ENCODE measurements around the gene DRC7.

The DRC7 gene

DNA sequence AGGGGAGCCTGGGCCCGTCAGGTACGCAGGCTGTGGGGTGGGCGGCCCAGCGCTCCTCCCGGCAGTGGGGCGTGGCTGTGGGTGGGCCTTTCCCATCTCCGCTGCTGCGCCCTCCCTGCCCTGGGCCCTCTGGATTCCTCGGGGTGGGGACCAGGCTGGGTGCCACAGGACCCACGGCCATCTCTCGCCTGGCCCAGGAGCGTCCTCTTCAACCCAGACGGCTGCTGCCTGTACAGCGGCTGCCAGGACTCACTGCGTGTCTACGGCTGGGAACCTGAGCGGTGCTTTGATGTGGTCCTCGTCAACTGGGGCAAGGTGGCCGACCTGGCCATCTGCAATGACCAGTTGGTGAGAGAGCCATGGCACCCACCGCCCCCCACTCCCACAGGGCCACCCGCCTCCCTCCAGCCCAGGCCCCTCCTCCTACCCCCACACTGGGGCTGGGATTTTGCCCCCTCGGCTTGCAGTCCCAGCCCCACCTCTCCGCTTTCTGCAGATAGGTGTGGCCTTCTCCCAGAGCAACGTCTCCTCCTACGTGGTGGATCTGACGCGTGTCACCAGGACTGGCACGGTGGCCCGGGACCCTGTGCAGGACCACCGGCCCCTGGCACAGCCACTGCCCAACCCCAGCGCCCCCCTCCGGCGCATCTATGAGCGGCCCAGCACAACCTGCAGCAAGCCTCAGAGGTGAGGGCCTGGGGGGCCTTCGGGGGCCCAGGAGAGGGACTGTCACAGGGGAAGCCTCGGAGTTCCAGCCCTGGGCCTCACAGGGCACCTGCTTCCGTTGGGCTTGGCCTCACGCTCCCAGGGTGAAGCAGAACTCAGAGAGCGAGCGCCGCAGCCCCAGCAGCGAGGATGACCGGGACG, 58.2 kb downstream of the DRC7 start:
- intact Hi-C loops (cut with DNase I), result loop anchor here (10.0 kb wide), 1 partner anchor 252 kb away; the partner anchor contains the start of genes USB1 and ZNF319
- DNase-seq, result no peak

DNA sequence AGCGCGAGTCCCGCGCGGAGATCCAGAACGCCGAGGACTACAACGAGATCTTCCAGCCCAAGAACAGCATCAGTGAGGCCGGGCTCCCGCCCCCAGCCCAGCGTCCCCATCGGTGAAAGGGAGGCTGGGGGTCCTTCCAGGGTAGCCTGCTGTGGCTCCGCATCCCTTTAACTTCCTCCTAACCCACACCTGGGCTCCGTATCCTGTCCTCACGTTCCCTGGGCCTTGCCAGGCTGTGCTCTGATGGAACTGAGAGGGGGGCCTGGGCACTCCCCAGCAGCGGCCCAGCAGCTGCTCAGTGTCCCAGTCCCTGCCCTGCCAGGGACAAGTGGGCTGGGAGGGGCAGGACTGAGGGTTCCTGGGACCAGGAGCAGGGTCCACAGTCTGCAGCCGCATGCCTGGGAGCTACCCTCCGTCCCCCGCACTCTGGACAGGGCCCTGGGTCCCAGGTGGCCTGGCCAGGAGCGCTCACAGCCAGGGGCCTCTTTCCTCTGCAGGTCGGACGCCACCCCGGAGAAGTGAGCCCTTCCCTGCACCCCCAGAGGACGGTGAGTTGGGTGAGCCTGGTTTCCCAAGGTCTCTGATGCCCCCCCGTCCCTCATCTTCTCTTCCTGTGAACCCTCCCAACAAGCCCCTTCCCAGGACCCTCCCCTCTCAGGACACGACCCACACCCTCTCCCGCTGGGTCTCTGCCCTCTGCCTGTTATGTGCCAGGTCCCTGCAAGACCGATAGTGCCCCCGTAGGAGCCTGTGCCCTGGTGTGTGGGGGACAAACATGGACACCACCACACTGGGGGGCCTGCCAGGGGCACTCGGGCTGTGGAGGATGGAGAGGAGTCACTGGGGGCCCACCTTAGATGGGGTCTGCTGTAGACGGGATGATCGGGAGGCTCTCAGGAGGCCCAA, 59.1 kb downstream of the DRC7 start:
- no peak for DNase-seq
- intact Hi-C loops (cut with DNase I), result loop anchor here (10.0 kb wide), 1 partner anchor 251 kb away; the partner anchor contains the start of genes USB1 and ZNF319

DNA sequence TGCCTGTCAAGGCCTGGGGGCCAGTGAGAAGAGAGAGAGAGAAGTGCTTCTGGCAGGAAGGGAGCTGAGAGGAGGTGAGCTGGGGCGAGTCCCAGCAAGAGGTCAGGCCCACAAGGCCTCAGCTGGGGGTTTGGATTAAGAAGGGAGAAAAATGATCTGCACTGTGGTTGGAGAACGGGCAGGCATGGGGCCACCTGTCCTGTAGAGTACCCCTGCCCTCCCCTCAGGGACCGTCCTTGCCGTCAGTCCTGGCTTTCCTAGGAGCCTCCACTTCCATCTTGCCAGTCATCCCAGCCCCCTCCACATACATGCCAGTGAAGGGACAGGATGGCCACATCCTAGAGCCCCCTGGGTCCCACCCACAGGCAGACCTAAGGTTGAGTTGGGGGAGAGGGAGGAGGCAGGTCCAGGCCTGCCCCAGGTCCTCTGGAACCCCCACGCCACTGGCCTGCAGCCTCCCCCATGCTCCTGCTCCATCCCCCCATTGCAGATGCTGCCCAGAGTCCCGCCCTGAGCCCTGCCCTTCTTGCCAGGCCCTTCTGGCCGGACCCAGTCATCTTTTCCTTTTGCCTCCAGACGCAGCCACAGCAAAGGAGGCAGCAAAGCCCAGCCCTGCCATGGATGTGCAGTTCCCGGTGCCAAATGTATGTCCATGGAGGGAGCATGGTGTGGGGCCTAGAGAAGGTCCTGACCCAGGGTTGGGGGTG, 59.9 kb downstream of the DRC7 start:
- intact Hi-C loops (cut with DNase I), result loop anchor here (5.0 to 10.0 kb wide), 2 partner anchors 108 to 250 kb away; partner anchors contain the start of genes USB1 and ZNF319
- DNase-seq, result no peak

DNA sequence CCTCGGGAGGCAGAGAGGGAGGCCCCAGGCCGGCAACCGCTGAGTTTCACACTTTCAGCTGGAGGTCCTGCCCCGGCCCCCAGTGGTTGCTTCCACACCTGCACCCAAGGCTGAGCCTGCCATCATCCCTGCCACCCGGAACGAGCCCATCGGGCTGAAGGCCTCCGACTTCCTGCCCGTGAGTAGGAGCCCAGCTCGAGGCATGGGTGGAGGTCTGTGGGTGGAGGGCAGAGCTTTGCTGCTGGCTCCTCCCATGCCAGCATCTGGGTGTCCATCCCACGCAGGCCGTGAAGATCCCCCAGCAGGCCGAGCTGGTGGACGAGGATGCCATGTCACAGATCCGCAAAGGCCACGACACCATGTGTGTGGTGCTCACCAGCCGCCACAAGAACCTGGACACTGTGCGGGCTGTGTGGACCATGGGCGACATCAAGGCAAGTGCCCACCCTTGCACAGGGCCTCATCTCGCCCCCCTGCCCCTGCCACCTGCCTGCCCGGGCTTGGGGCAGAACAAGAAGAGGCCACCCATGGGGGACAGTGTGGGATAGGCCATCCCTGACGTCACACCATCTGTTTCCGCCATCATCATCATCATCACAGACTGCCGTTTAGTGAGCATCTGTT, 60.6 kb downstream of the DRC7 start:
- DNase-seq, result no peak
- intact Hi-C loops (cut with DNase I), result loop anchor here (5.0 to 10.0 kb wide), 2 partner anchors 107 to 250 kb away; partner anchors contain the start of genes USB1 and ZNF319

DNA sequence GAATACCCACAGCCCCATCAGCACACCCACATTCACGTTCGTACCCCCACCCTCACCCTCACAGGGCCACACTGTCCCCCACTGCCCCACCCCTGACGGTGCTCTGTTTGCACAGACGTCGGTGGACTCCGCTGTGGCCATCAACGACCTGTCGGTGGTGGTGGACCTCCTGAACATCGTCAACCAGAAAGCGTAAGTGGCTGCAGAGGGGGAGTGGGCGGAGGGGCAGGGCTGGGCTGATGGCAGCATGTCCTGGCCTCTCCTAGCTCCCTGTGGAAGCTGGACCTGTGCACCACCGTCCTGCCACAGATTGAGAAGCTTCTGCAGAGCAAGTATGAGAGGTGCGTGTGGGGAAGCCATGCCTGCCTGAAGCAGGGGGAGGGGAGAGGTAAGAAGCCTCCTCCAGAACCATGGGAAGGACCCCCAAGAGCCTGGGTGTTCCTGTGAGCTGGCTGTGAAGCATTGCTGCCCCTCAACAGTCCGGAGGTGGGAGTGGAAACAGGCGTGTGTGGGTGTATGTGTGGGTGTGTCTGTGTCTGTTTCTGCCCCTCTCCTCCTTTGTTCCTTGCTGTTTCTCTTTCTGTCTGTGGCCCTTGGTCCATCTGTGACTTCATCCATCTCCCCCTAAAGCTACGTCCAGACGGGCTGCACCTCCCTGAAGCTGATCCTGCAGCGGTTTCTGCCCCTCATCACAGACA, 61.3 kb downstream of the DRC7 start:
- intact Hi-C loops (cut with DNase I), result loop anchor here (5.0 to 10.0 kb wide), 2 partner anchors 106 to 249 kb away; partner anchors contain the start of genes USB1 and ZNF319
- no peak for DNase-seq

DNA sequence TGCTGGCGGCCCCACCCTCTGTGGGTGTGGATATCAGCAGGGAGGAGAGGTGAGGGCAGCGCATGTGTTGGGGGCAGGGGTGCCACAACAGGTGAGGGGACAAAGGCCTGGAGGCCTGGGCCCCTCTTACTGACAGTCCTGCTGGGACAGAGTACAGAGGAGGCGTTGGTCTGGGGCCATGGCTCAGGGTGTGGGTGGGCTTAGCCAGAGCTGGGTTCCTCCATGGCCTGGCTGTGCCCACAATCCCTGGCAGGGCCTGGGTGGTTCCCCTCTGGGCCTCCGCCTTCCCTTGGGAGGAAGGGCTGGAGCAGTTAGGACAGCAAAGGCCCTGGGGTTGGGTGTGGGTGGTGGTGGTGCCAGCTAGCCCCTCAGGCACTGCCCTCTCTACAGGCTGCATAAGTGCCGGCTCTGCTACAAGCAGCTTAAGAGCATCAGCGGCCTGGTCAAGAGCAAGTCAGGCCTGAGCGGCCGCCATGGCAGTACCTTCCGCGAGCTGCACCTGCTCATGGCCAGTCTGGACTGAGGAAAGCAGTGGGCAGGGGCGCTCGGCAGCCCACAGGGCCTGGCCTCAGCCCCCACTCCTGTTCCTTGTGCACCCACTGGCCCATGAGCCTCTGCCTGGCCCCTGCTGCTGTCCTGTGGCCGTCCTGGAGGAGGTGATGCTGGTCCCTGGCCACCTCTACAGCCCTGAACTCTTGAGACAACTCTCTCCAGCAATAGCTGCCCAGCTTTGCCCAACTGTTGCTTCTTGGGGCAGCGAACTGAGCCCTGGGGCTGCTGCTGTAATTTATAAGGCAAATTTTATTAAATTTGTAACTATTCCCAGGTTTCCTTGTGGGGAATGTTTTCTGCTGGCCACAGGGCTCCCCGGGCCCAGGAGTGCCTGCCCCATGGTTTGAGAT, 62.1 kb downstream of the DRC7 start:
- intact Hi-C loops (cut with DNase I), result loop anchor here (5.0 to 10.0 kb wide), 2 partner anchors 106 to 248 kb away; partner anchors contain the start of genes USB1 and ZNF319
- DNase-seq, result no peak

DNA sequence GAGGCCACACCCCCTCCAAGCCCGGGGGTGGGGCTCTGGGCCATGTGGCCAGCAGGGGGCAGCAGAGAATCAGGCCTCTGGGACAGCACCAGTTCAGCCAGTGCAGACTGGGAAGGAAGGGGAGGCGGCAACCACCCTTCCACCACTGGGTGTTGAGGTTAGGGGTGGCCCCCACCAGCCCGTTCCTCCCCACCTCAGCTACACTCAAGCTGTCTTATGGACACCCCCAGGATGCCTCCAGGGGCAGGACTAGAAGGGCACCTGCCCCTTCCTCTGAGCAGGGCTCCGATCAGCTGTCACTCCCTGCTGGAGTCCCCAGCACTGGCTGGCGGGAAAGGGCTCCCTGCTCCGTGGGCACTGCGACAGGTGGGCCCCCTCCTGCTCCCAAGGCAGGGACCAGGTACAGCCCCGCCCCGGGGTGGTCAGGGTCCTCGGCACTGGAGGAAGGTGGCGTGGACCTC, 62.8 kb downstream of the DRC7 start:
- DNase-seq, result peak; percentile 72 to 96 (median 90)
- intact Hi-C loops (cut with DNase I), result loop anchor here (5.0 to 10.0 kb wide), 2 partner anchors 105 to 247 kb away; partner anchors contain the start of genes USB1 and ZNF319

DNA sequence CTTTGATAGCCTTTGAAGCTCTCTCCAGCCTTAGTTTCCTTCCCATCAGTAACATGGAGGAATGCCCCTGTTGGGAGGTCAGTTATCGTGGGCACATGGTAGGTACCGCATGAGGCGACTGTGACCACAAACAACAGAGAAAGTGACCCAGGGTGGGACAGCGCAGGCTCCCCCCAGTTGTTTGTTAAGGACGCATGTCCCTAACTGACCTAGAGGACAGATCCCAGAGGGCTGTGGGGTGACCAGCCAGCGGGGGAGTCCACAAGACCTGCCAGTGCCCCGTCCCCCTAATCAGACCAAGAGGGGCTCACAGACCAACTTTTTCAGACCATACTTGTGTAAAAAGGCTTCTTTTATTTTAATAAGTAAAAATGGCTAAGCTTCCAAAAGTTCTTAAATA, 63.3 kb downstream of the DRC7 start:
- intact Hi-C loops (cut with DNase I), result loop anchor here (5.0 to 10.0 kb wide), 2 partner anchors 104 to 247 kb away; partner anchors contain the start of genes USB1 and ZNF319
- no peak for DNase-seq

DNA sequence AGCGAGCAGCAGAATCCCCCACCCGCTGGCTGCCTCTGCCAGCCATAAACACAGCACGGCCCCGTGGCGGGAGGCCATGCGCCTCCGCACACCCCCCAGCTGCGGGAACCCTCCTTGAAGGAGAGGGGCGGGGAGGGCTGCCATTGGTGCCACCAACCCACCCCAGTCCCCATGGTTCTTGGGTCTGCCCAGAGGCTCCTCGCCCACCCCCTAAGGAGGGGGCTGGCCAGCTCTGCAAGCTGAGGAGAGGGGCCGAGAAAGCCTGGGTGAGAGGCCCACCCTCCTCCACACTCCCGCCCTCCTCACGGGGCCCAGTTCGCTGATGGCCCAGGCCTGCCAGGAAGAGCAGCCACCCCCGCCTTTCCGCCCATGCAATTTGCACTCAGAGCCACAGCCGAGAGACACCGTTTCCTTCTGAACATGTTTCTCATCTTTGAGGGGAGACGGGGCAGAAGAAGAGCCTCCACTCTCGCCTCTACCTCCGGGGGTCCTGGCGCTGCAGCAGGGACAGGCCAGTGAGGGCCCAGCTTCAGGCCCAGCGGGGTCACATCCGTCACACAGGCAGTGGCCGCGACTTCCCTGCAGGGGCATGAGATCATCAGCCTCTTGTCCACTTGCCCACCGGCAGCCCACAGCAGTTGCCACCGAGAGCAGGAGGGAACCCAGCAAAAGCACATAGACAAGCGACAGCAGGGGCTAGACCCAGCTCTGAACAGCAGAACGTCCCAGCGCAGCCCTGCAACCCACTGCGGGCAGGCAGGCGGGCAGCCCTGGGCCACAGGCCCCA, 63.9 kb downstream of the DRC7 start:
- DNase-seq, result peak in 27 of 42 donors; percentile 23 to 72 (median 52)
- intact Hi-C loops (cut with DNase I), result loop anchor here (5.0 to 10.0 kb wide), 2 partner anchors 104 to 246 kb away; partner anchors contain the start of genes USB1 and ZNF319

DNA sequence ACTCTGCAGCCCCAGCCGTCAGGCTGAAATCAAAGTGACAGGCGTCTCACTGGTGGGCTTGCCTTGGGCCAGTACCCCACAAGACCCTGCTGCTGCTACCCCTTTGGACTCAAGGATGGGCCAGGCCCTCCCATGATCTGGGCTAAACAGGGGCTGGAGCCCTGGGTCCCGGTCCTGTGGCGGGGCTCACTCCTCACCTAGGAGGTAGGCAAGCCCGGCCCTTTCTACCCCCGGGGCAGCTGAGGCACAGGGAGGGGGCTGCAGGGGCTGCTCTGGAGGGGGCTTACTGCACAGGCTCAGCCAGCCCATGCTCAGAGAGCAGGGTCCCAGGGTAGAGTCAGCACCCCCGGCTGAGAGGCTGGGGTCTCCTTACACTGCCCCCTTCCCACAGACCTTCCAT, 64.5 kb downstream of the DRC7 start:
- no peak for DNase-seq
- intact Hi-C loops (cut with DNase I), result loop anchor here (5.0 to 10.0 kb wide), 2 partner anchors 103 to 246 kb away; partner anchors contain the start of genes USB1 and ZNF319

DNA sequence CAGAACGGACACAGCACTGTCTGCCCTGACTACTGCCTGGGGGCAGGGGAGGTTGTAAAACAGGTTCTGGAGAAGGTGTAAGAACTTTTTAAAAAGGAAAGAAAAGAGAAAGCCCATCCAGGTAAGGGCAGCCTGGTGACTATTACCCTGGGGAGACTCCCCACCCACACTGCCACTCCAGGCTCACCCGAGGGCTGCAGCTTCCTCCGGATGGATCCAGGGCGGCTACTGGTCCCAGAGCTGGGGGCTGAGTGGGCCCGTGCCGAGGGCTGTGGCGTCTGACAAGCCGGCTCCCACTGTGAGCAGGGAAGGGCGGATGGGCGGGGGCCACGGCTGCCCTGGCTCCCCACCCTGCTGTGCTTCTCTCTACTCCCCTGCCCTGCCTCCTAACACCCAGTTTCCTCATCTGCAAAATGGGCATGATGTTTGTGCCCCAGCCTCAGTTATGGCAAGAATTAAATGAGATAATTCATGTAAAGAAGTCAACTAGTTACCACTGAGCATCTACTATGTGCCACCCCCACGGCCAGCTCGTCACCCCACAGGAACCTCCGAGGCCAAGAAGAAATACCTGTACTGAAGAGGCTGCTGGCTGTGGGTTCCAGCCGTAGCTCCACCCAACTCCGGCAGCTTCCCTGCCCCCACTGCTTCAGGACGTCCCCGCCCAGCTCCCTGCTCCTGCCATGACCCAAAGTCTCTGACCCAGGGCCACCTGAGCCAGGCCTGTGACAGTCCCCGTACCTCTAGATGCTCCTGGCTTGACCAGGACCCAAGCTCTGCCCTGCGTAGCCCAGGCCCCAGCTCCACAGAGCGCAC, 65.1 kb downstream of the DRC7 start:
- intact Hi-C loops (cut with DNase I), result loop anchor here (5.0 to 10.0 kb wide), 2 partner anchors 103 to 245 kb away; partner anchors contain the start of genes USB1 and ZNF319
- no peak for DNase-seq

DNA sequence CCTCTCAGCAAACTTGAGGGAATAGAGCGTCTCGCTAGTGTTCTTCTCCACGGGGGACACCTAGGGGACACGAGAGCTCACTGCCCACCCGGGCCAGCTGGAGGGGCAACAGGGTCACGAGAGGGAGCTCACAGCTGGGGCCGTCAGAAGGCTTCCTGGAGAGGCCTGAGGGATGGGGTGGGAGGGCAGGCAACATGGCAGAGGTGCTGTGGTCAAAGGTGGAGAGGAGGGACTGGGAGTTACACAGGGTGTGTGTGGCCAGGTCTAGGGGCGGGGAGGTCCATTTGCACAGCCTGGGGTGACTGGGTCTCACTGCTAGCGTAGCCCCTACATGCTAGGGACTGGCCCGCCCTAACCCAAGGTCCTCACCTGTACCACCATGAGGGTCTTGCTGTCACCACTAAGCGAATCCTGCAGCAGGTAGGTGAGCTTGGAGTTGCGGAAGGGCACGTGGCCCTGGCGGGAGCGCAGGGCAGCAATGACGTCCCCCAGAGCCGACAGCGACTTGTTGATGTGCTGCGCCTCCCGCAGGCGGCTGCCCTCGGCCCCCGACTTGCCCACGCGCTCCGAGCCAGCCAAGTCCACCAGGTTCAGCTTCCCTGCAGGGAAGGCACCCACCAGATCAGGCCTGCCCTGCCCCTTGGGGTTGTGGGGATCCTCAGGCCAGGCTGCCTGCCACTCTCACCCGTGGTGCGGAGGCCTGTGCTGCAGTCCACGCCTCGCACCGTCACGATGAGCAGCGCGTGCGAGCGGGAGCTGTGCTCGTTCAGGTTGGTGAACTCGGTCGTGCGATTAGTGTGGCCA, 66.0 kb downstream of the DRC7 start:
- no peak for DNase-seq
- intact Hi-C loops (cut with DNase I), result no loop called here

DNA sequence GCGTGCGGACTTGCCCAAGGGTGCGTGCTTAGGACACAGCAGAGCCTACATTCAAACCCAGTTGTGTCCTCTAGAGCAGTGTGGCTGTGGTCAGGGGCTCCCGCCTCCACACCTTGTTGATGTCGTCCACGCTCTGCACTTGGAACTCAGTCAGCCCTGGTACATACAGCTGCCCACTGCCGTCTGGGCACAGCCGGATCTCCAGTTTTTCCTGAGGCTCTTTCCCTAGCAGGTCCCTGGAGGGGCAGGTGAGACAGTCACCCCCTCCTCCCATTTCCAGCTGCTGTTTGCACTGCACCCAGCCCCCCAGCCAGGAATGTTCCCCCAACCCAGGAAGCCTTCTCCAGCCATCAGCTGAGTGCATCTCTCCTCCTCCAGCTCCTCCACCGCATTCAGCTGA, 66.7 kb downstream of the DRC7 start:
- no peak for DNase-seq
- intact Hi-C loops (cut with DNase I), result no loop called here

DNA sequence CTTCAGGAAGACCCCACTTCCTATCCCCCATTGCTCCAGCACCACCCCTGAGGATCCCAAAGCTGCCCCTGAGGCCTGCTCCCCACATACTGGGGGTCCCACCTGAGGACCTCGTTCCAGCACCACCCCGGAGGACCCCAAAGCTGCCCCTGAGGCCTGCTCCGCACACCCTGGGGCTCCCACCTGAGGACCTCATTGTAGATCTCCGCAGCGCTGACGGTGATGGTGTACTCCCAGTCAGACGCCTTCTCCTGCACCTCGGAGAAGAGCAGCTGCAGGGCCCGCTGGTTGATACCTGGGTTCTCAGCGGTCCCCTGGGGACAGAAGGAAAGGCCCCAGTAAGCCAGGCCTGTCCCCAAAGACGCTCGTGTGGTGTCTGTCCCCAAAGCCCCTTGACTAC, 67.4 kb downstream of the DRC7 start:
- intact Hi-C loops (cut with DNase I), result no loop called here
- DNase-seq, result no peak
